GM12878 (cell line): ENCODE results near the gene ZNF592.

ENCODE experiments used
- CTCF ChIP-seq, 3 experiments: IDR thresholded peaks in 2 of 3; conservative IDR thresholded peaks in 1 of 3; 2 replicates each; pipeline ENCODE4 v1.5.1; 2011; ENCODE audit warnings: low read depth in 3 of 3, low read length in 3 of 3, mild to moderate bottlenecking in 3 of 3, control low read depth in 2 of 3, moderate library complexity in 2 of 3, inconsistent platforms in 1 of 3, mixed read lengths in 1 of 3; ENCODE audit not compliant: control insufficient read depth in 2 of 3, insufficient read depth in 1 of 3; ENCODE audit errors: extremely low read depth in 1 of 3
- POLR2AphosphoS5 ChIP-seq: IDR thresholded peaks from 2 replicates; pipeline ENCODE4 v1.6.1; 2011; ENCODE audit warnings: mild to moderate bottlenecking, low read length, inconsistent platforms

- TF ChIP-seq POLR2AphosphoS5 (no peak), CTCF (IDR thresholded peaks at IDR 0.05 in 2 of 3, conservative IDR thresholded peaks at IDR 0.05 in 1 of 3; ENCODE audit: control insufficient read depth in 2 of 3, extremely low read depth in 1 of 3, insufficient read depth in 1 of 3, low read depth in 3 of 3, low read length in 3 of 3) (no peak)
Observed at GRCh38 chr15:84760219-84760618, 11.8 kb downstream of the ZNF592 start.
